Measurements from ENCODE around the gene CSN3. TPM values are rescaled to one million over a fixed set of nuclear protein-coding genes. Genes with fewer than 3 reads are reported as not detected.

Gene CSN3
- polyA plus RNA-seq, 1 of the 3 experiments (the other 2 are of a cell fraction): not detected

DNA sequence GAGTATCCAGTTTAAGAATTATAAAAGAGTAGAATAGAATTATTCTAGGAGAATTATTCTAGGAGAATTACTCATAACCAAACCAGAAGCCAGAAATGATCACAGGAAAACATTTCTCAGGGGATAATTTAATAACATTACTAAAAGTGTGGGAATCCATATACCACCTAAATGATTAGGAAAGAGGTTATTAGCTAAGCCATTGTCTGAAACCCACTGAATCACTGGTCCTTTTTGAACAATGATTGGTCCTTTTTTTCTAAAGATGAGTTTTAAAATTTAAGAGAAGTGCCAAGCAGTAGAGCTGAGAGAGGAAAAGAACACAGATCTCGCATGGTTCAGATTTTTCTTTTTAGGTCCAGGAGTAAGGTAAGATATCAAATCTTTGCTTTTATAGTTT, 47.0 kb upstream of the CSN3 start, which contains the start of gene ODAM (continued):
- TF ChIP-seq, protein P1, sequence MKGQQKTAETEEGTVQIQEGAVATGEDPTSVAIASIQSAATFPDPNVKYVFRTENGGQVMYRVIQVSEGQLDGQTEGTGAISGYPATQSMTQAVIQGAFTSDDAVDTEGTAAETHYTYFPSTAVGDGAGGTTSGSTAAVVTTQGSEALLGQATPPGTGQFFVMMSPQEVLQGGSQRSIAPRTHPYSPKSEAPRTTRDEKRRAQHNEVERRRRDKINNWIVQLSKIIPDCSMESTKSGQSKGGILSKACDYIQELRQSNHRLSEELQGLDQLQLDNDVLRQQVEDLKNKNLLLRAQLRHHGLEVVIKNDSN (IDR thresholded peaks at IDR 0.05; ENCODE audit: borderline replicate concordance, low read depth): no peak
- TF ChIP-seq TAF1 (IDR thresholded peaks at IDR 0.05; ENCODE audit: borderline replicate concordance, low read depth, low read length): no peak

DNA sequence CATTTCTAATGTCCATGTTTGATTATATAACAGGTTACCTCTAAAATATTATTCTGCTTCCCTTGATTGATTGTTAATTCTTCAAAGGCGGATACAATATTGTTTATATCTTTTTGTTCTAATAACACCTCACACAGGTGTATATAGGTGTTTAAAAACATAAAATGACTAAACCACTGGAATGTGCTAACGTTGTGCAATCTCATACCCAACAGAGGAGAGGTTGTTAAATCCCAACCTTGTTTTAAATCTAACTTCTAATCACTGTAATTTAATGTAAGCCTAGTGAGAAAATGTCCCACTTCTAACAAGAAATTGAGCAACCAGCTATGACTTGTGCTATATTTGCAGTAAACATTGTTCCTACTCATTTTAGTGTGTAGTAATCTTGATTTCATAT, 45.5 kb upstream of the CSN3 start:
- H3K9me3 ChIP-seq: no peaks in the 10 kb centered on the region
- WGBS (ENCODE audit: low lambda C conversion rate): 11% methylated on average over 2 of the region's 2 CpGs
- H2AFZ ChIP-seq (ENCODE audit: low read depth): no peak overlapping the region
- no peaks in the 10 kb centered on the region for H3F3A ChIP-seq (replicated peaks; ENCODE audit: insufficient read depth)
- H3K9me2 ChIP-seq: no peaks in the 10 kb centered on the region
- no peaks in the 10 kb centered on the region for H3K36me3 ChIP-seq (replicated peaks in 1 of 2; ENCODE audit: control insufficient read depth in 1 of 2, insufficient read depth in 2 of 2, low read length in 1 of 2)
- TF ChIP-seq SMC3 (IDR thresholded peaks at IDR 0.05; ENCODE audit: low read depth, low read length) (no peak), GABPA (IDR thresholded peaks at IDR 0.05; ENCODE audit: low read depth) (no peak), FOXJ3 (CRISPR knock-in tag; IDR thresholded peaks at IDR 0.05) (no peak), ELF1 (IDR thresholded peaks at IDR 0.05) (no peak), RFX5 (IDR thresholded peaks at IDR 0.05; ENCODE audit: low read length) (no peak), NRF1 (IDR thresholded peaks at IDR 0.05; ENCODE audit: low read depth, low read length) (no peak), JUND (IDR thresholded peaks at IDR 0.05) (no peak), TCF12 (IDR thresholded peaks at IDR 0.05) (no peak), YY1 (IDR thresholded peaks at IDR 0.05; ENCODE audit: low read depth) (no peak), EZH2phosphoT487 (IDR thresholded peaks at IDR 0.05; ENCODE audit: borderline replicate concordance, low read depth) (no peak), MXI1 (IDR thresholded peaks at IDR 0.05; ENCODE audit: low read depth, low read length) (no peak), RCOR1 (IDR thresholded peaks at IDR 0.05; ENCODE audit: low read length) (no peak), CHD2 (IDR thresholded peaks at IDR 0.05; ENCODE audit: low read length, partially characterized antibody) (no peak)
- TF ChIP-seq, protein P2, sequence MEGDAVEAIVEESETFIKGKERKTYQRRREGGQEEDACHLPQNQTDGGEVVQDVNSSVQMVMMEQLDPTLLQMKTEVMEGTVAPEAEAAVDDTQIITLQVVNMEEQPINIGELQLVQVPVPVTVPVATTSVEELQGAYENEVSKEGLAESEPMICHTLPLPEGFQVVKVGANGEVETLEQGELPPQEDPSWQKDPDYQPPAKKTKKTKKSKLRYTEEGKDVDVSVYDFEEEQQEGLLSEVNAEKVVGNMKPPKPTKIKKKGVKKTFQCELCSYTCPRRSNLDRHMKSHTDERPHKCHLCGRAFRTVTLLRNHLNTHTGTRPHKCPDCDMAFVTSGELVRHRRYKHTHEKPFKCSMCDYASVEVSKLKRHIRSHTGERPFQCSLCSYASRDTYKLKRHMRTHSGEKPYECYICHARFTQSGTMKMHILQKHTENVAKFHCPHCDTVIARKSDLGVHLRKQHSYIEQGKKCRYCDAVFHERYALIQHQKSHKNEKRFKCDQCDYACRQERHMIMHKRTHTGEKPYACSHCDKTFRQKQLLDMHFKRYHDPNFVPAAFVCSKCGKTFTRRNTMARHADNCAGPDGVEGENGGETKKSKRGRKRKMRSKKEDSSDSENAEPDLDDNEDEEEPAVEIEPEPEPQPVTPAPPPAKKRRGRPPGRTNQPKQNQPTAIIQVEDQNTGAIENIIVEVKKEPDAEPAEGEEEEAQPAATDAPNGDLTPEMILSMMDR (IDR thresholded peaks at IDR 0.05): no peak
- TF ChIP-seq, protein P1 (IDR thresholded peaks at IDR 0.05; ENCODE audit: borderline replicate concordance, low read depth): no peak
- TF ChIP-seq, protein P3, sequence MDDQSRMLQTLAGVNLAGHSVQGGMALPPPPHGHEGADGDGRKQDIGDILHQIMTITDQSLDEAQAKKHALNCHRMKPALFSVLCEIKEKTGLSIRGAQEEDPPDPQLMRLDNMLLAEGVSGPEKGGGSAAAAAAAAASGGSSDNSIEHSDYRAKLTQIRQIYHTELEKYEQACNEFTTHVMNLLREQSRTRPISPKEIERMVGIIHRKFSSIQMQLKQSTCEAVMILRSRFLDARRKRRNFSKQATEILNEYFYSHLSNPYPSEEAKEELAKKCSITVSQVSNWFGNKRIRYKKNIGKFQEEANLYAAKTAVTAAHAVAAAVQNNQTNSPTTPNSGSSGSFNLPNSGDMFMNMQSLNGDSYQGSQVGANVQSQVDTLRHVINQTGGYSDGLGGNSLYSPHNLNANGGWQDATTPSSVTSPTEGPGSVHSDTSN (IDR thresholded peaks at IDR 0.05): no peak
- CTCF ChIA-PET: interaction anchor here (2.0 kb wide), 1 partner anchor 13 kb away, joined by 6 read pairs; no protein-coding TSS in a partner anchor
- H3K4me3 ChIP-seq (ENCODE audit: low read depth in 2 of 2, low read length in 1 of 2): no peak overlapping the region
- H3K9ac ChIP-seq: no peak overlapping the region
- no peaks in the 10 kb centered on the region for H3K79me2 ChIP-seq (ENCODE audit: insufficient read depth)
- POLR2A ChIA-PET: no interaction called here
- DNase-seq: no peak
- H4K20me1 ChIP-seq (ENCODE audit: insufficient read depth): no peaks in the 10 kb centered on the region
- no peaks in the 10 kb centered on the region for H3K27me3 ChIP-seq (ENCODE audit: insufficient read depth)
- H3K27ac ChIP-seq (ENCODE audit: low read depth in 2 of 2, low read length in 1 of 2): no peak overlapping the region
- H3K4me2 ChIP-seq: no peak overlapping the region
- H3K4me1 ChIP-seq (ENCODE audit: control insufficient read depth in 1 of 2, insufficient read depth in 2 of 2, low read depth in 1 of 2, low read length in 1 of 2): no peaks in the 10 kb centered on the region
